Tibial nerve (tissue), 4 donors: ENCODE measurements around the gene IFI27L1. TPM values are rescaled to one million over a fixed set of nuclear protein-coding genes. Genes with fewer than 3 reads are reported as not detected.

Experiments used
- DNase-seq, 2 donors: peaks; one replicate each; pipeline ENCODE4 v3.0.0-alpha.2; 2019; ENCODE audit warnings: low spot score in 2 of 2
- H3K27ac ChIP-seq, 4 donors: fragments of 200-600 bp; sonication (generic) in 3 of 4; one replicate each; pipeline ENCODE4 v1.5.1; 2017 to 2019; ENCODE audit warnings: mild to moderate bottlenecking in 1 of 4
- H3K27me3 ChIP-seq, 2 donors: fragments of 200-600 bp; sonication (generic) in 1 of 2; one replicate each; pipeline versions ENCODE4 v1.5.1 to v1.6.0; 2017 to 2019
- H3K36me3 ChIP-seq, 3 donors: fragments of 200-600 bp; sonication (generic); one replicate each; pipeline ENCODE4 v1.5.1; 2018 to 2019
- H3K4me1 ChIP-seq, 4 donors: fragments of 200-600 bp; sonication (generic) in 3 of 4; one replicate each; pipeline ENCODE4 v1.5.1; 2017 to 2019
- H3K4me3 ChIP-seq, 4 donors: fragments of 200-600 bp; sonication (generic) in 3 of 4; one replicate each; pipeline ENCODE4 v1.5.1; 2017 to 2019; ENCODE audit warnings: mild to moderate bottlenecking in 1 of 4, moderate library complexity in 1 of 4
- H3K9me3 ChIP-seq, 4 donors: fragments of 200-600 bp; sonication (generic) in 3 of 4; one replicate each; pipeline ENCODE4 v1.5.1; 2017 to 2019
- CTCF ChIP-seq, 5 experiments: fragments of 200-600 bp in 3 of 5; fragments of 450-650 bp in 2 of 5; sonication (generic) in 3 of 5; IDR thresholded peaks; one replicate each; pipeline ENCODE4 v1.5.1; 2016 to 2019; ENCODE audit warnings: antibody characterized with exemption in 5 of 5, mild to moderate bottlenecking in 3 of 5, moderate library complexity in 2 of 5
- EP300 ChIP-seq, 2 donors: sonication (generic); formaldehyde crosslinking; IDR thresholded peaks; one replicate each; pipeline ENCODE4 v1.6.1; 2017; ENCODE audit warnings: antibody characterized with exemption in 2 of 2, mild to moderate bottlenecking in 1 of 2
- POLR2A ChIP-seq, 2 donors: fragments of 450-650 bp; IDR thresholded peaks; one replicate each; pipeline ENCODE4 v1.6.1; 2017; ENCODE audit warnings: antibody characterized with exemption in 2 of 2, mild to moderate bottlenecking in 2 of 2, moderate library complexity in 2 of 2
- WGBS, 2 donors: methylation state at CpG; one replicate each; pipeline ENCODE4 v1.1.5; 2018; 5-methylcytosine and 5-hydroxymethylcytosine counted together
- total RNA-seq, 4 donors: library from RNA; depleted of rRNA; stranded (reverse); fragments of >200 nt; gene quantifications; one replicate each; pipeline ENCODE4 v1.1.0, GENCODE V29; 2016

The IFI27L1 gene
- total RNA-seq, 4 donors from 2014 or later: 2.7 to 14.6 (median 7.2) TPM

GRCh38 chr14:94101748-94102147 is 20.6 kb downstream of the IFI27L1 start:
- Histone ChIP-seq H3K36me3 (peaks cover 0 to 25% (median 0%) of the 10 kb centered on the region in 3 donors), H3K27me3 (no peaks in the 10 kb centered on the region), H3K9me3 (no peaks in the 10 kb centered on the region), H3K4me1 (no peaks in the 10 kb centered on the region), H3K27ac (no peak overlapping the region), H3K4me3 (no peak overlapping the region)
- DNase-seq: no peak
- 91 to 97% methylated on average over 8 to 9 of the region's 10 CpGs for WGBS, 2 donors
- TF ChIP-seq EP300 (IDR thresholded peaks at IDR 0.05): no peak
- no peak for TF ChIP-seq POLR2A (IDR thresholded peaks at IDR 0.05)
- TF ChIP-seq CTCF (IDR thresholded peaks at IDR 0.05): no peak

DNA sequence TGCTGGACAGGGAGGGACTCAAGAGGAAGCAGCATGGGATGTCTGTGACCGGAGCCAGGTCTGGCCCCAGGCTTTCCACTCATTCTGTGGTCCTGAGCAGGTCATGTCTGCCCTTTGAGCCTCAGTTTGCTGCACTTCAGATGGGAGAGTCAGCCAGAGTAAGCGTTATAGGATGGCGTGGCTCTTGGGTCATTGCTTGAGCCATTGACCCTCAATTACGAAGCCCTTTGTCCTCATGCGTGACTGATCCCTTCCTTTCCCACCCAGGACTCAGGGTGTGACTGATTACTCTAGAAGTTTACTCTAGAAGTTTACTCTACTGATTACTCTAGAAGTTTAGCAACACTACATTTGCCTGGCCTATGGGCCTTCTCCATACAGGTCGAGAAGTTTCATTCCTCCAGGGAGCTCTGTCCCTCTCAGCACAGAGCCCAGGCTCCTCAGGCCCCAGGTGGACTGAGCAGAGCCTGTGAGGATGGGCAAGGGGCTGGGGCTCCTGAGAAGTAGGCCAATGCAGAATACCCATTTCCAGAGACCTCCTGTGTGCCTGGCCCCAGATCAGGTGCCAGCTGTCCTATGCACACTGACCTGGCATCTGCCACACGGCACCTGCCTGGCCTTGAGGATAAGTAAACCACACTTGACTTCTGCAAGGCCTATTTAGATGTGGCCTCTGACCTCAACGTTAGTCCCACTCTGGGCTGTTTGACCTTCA is 21.8 kb downstream of the IFI27L1 start:
- peaks cover 0 to 13% (median 0%) of the 10 kb centered on the region in 3 donors for H3K36me3 ChIP-seq

DNA sequence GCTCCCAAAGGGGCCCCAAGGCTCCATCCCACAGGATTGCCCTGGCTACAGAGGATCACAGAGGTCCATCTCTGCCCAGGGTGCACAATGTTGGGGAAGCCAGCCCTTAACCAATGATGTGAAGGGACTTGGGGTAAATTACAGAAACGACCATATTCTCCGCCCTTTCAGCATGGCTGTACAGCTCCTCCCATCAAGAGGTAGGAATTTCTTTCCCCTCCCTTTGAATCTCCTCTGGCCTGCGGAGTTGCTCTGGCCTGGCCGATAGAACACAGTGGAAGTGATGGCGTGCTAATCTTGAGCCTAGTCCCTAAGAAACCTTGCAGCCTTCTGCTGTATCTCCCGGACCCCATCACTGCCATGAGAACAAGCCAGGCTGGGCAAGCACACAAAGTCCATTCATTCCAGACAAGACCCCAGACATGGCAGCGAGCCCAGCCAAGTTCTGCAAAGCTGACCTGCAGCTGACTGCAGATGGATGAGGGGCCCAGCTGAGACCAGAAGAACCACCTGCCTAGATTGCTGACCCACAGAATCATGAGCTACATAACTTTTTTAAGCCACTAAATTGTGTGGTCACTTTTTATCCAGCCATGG is 22.5 kb downstream of the IFI27L1 start:
- H3K36me3 ChIP-seq: peaks cover 0 to 7% (median 0%) of the 10 kb centered on the region in 3 donors
- no peaks in the 10 kb centered on the region for H3K4me1 ChIP-seq
- no peak for TF ChIP-seq POLR2A (IDR thresholded peaks at IDR 0.05)
- no peak for TF ChIP-seq EP300 (IDR thresholded peaks at IDR 0.05)
- no peak for TF ChIP-seq CTCF (IDR thresholded peaks at IDR 0.05)
- no peaks in the 10 kb centered on the region for H3K27me3 ChIP-seq
- H3K27ac ChIP-seq: no peak overlapping the region
- 44 to 45% methylated on average over 7 of the region's 7 CpGs for WGBS, 2 donors
- DNase-seq: no peak
- H3K9me3 ChIP-seq: no peaks in the 10 kb centered on the region
- no peak overlapping the region for H3K4me3 ChIP-seq

More for the DNA sequence above, 21.8 kb downstream of the IFI27L1 start:
- WGBS, 2 donors: 82 to 83% methylated on average over 8 of the region's 8 CpGs
- no peak overlapping the region for H3K27ac ChIP-seq
- DNase-seq: no peak
- no peak for TF ChIP-seq EP300 (IDR thresholded peaks at IDR 0.05)
- TF ChIP-seq CTCF (IDR thresholded peaks at IDR 0.05): no peak
- TF ChIP-seq POLR2A (IDR thresholded peaks at IDR 0.05): no peak
- no peaks in the 10 kb centered on the region for H3K4me1 ChIP-seq
- H3K27me3 ChIP-seq: no peaks in the 10 kb centered on the region
- H3K9me3 ChIP-seq: no peaks in the 10 kb centered on the region
- H3K4me3 ChIP-seq: no peak overlapping the region

DNA sequence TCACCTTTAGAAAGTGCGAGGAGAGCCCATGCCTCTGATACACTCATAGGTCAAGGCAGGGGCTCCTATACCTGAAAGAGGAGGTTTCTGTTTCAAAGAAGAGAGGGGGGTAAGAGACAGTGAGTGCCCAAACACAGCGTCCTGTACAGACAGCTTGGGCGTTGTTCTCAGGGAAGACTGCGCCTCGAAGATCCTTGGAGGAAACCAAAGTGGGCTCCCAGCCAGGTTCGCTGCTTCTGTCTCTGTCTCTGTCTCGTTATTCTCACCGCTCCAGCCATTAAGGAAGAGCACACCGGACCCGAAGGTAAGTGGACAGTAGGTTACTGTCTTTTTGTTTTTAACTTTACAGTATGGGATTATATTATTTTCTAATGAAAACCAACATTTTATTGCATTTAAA is 23.6 kb downstream of the IFI27L1 start:
- no peak for DNase-seq
- Histone ChIP-seq H3K36me3 (peaks cover 0 to 6% (median 0%) of the 10 kb centered on the region in 3 donors), H3K4me1 (peaks cover 0 to under 1% (median 0%) of the 10 kb centered on the region in 4 donors), H3K4me3 (no peak overlapping the region), H3K27ac (no peak overlapping the region), H3K9me3 (no peaks in the 10 kb centered on the region), H3K27me3 (no peaks in the 10 kb centered on the region)
- WGBS, 2 donors: 83 to 87% methylated on average over 10 of the region's 10 CpGs
- no peak for TF ChIP-seq EP300 (IDR thresholded peaks at IDR 0.05)
- no peak for TF ChIP-seq CTCF (IDR thresholded peaks at IDR 0.05)
- TF ChIP-seq POLR2A (IDR thresholded peaks at IDR 0.05): no peak

DNA sequence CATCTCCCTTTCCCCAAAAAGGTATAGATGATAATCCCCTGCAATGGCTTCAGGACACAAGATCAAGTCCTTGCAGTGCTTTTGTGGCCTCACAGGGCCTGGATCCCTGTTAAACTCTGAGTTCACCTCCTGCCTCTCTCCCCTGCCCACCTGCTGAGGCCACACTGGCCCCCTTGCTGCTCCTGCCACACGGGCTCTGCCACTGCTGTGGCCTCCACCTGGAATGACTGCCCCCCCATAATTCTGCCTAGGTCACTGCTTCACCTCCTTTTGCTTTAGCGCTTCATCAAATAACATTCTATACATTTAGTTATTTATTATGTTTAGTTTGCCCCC is 28.8 kb downstream of the IFI27L1 start:
- Histone ChIP-seq H3K27me3 (no peaks in the 10 kb centered on the region), H3K4me3 (peak overlapping the region in 1 of 4 donors; percentile 56), H3K27ac (peak overlapping the region; percentile 84 to 94 (median 88)), H3K9me3 (no peaks in the 10 kb centered on the region), H3K36me3 (no peaks in the 10 kb centered on the region), H3K4me1 (peaks cover 0 to 36% (median 10%) of the 10 kb centered on the region in 4 donors)
- 83 to 92% methylated on average over 2 of the region's 2 CpGs for WGBS, 2 donors
- no peak for DNase-seq
- TF ChIP-seq CTCF (IDR thresholded peaks at IDR 0.05) (no peak), EP300 (IDR thresholded peaks at IDR 0.05) (no peak), POLR2A (IDR thresholded peaks at IDR 0.05) (no peak)
